ENCODE data around the gene CDC73. TPM values are rescaled to one million over a fixed set of nuclear protein-coding genes. Genes with fewer than 3 reads are reported as not detected.

The CDC73 gene
- total RNA-seq, 1 donor from 2014 or later: 47.0 TPM

DNA sequence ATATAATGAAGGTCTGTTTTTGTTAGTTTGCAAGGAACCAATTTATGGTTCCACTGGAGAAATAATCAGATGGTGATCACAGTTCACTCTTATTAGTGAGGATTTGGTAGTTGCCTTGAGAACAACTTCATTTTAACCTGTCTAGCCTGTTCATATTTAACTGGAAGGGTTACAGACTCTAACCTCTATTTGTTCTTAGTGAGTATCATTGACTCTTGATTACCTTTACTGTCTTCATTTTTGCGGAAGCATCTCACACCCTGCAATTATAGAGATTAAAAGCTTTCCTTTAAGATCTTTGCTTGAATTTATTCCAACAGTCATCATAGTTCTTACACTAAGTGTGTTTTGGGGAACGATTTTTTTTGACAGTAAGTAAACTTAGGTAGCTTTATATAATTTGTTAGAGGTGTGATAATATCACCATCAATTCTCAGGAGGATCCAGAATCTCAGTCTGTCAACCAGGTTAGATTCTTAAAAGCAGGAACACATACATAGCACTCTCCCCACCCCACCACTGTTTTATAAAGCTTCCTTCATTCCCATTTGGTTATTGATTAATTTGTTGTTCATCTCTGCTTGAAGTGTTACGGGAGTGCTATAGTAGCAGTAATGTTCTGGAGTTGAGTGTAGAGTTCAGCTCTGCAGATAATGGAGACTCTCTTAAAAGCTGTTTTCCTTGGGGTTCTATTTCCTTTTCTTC lies 34.4 kb downstream of the CDC73 start:
- peaks cover 31% of the 10 kb centered on the region for H3K36me3 Mint-ChIP-seq (ENCODE audit: low read depth)
- no peaks in the 10 kb centered on the region for H3K27me3 Mint-ChIP-seq (ENCODE audit: low read depth)
- intact Hi-C loops (cut with micrococcal nuclease): no loop called here
- no peak for DNase-seq (ENCODE audit: low spot score)
- H3K9me3 Mint-ChIP-seq: no peaks in the 10 kb centered on the region
- H3K27ac Mint-ChIP-seq: no peak overlapping the region
- H3K4me1 Mint-ChIP-seq (ENCODE audit: low read depth): peaks cover 4% of the 10 kb centered on the region
- H3K4me3 Mint-ChIP-seq (ENCODE audit: low read depth): no peak overlapping the region

DNA sequence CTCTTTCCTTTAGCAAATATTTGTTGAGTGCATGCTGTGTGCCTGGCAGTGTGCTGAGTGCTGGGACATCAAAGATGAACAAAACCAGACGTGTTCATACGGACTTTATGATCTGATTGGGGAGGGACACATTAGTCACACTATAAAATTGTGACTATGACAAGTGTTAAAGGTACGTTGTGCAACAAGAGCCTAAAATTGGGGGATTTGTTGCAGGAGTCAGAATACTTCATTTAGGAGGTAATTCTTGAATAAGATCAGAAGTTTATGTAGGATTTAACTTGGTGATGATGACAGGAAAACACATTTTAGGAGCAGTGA lies 35.0 kb downstream of the CDC73 start:
- no peak for DNase-seq (ENCODE audit: low spot score)
- H3K4me3 Mint-ChIP-seq (ENCODE audit: low read depth): no peak overlapping the region
- peaks cover 26% of the 10 kb centered on the region for H3K36me3 Mint-ChIP-seq (ENCODE audit: low read depth)
- H3K9me3 Mint-ChIP-seq: no peaks in the 10 kb centered on the region
- H3K27me3 Mint-ChIP-seq (ENCODE audit: low read depth): no peaks in the 10 kb centered on the region
- H3K27ac Mint-ChIP-seq: no peak overlapping the region
- peaks cover 4% of the 10 kb centered on the region for H3K4me1 Mint-ChIP-seq (ENCODE audit: low read depth)
- intact Hi-C loops (cut with micrococcal nuclease): no loop called here

DNA sequence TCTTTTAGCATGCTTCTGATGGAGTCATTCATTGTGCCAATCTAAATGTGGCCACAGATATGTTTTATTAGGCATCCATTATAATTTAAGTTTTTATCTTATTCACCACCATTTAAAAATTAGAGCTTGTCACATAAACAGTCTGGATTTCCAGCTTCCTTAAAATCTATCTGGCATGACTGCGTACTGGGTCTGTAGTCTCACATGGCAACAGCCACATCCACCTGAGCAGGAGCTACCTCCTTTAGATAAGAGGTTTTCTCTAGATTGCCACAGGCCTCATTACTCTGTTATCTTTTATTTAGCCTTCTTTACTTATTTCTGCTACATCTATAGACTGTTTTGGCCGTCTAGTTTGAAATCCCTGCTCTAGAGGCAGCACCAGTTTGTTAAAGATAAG lies 35.5 kb downstream of the CDC73 start:
- no peak for DNase-seq (ENCODE audit: low spot score)
- Mint-ChIP-seq H3K27ac (no peak overlapping the region), H3K9me3 (no peaks in the 10 kb centered on the region), H3K27me3 (ENCODE audit: low read depth) (no peaks in the 10 kb centered on the region), H3K4me1 (ENCODE audit: low read depth) (peaks cover 4% of the 10 kb centered on the region), H3K36me3 (ENCODE audit: low read depth) (peaks cover 23% of the 10 kb centered on the region), H3K4me3 (ENCODE audit: low read depth) (no peak overlapping the region)
- intact Hi-C loops (cut with micrococcal nuclease): no loop called here

DNA sequence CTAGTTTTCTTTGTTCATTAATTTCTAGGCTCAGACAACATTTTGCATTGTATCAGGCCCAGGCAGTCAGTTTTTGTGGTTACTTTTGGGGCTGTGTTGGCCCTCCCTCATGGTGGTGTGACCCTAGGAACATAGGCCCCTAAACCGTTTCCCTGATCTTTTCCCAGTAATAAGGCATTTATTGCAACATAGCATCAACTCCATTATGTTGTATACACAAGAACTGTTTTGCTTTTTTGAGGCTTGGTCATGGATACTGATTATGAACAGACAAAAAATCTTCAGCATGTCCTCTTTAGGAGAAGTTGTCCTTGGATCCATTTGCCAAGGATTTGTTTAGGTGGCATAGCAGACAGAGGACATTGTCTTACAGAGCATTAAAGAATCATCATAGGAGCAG lies 54.3 kb downstream of the CDC73 start:
- Mint-ChIP-seq H3K27me3 (ENCODE audit: low read depth) (no peaks in the 10 kb centered on the region), H3K9me3 (no peaks in the 10 kb centered on the region), H3K36me3 (ENCODE audit: low read depth) (peaks cover 20% of the 10 kb centered on the region), H3K27ac (no peak overlapping the region), H3K4me1 (ENCODE audit: low read depth) (peaks cover 12% of the 10 kb centered on the region), H3K4me3 (ENCODE audit: low read depth) (no peak overlapping the region)
- intact Hi-C loops (cut with micrococcal nuclease): no loop called here
- DNase-seq (ENCODE audit: low spot score): no peak

DNA sequence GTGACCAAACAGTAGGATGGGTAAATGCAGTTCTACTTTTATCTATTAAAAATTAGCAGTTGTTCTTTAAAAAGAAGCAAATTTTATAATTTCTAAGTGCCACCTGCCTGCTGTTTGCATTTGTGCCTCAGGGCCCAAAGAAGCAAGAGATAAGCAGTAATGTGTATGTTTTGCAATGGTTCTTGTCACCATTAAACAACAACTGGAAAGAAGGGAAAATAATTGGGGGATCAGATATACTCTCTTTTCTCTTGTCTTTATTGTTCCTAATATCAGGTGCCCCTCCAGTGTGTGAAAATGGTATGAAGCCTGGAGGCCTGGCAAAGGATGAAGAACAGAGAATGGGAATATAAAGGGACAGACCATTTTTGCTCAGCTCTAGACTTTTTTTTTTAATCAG lies 55.0 kb downstream of the CDC73 start:
- DNase-seq (ENCODE audit: low spot score): no peak
- Mint-ChIP-seq H3K27me3 (ENCODE audit: low read depth) (no peaks in the 10 kb centered on the region), H3K9me3 (no peaks in the 10 kb centered on the region), H3K4me1 (ENCODE audit: low read depth) (peaks cover 13% of the 10 kb centered on the region), H3K4me3 (ENCODE audit: low read depth) (no peak overlapping the region), H3K36me3 (ENCODE audit: low read depth) (peaks cover 17% of the 10 kb centered on the region), H3K27ac (no peak overlapping the region)
- intact Hi-C loops (cut with micrococcal nuclease): no loop called here

DNA sequence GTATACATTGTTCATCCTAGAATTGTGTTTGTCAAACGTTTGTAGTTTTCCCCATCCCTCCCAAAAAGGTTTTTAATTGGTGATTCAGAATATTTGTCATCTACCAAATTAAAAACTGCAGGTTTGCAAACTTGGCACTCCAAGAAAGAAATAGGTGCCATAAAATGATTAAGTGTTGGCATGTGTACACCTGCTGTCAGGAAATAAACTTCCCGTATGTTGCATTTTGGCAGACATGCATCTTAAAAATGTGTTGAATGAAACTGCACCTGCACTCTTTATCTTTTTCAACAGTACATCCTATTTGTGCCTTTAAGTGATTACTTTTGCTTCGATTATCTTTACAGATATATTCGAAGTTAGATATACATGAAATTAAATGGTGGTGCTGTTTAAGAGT lies 57.3 kb downstream of the CDC73 start:
- DNase-seq (ENCODE audit: low spot score): no peak
- Mint-ChIP-seq H3K36me3 (ENCODE audit: low read depth) (peaks cover 9% of the 10 kb centered on the region), H3K9me3 (no peaks in the 10 kb centered on the region), H3K4me3 (ENCODE audit: low read depth) (no peak overlapping the region), H3K27ac (no peak overlapping the region), H3K4me1 (ENCODE audit: low read depth) (peaks cover 16% of the 10 kb centered on the region), H3K27me3 (ENCODE audit: low read depth) (no peaks in the 10 kb centered on the region)
- intact Hi-C loops (cut with micrococcal nuclease): no loop called here

DNA sequence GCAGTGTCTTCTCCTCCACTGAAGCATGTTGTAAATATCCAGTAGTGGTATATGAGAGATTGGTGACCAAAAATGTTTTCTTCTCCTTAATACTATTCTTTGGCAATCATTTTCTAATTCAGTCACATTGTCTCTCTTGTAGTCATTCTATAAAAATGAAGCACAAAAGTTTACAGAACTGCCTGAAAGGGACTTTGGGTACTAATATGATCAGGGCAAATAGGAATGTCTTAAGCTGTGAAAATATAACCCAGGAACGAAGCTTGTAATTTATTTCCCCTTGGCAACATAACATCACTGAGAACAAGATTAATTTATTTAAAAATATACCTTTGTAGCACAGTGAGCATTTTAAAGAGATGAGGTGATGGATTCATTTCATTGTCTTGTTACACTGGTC lies 59.7 kb downstream of the CDC73 start:
- peaks cover 2% of the 10 kb centered on the region for H3K36me3 Mint-ChIP-seq (ENCODE audit: low read depth)
- H3K27me3 Mint-ChIP-seq (ENCODE audit: low read depth): no peaks in the 10 kb centered on the region
- peaks cover 23% of the 10 kb centered on the region for H3K4me1 Mint-ChIP-seq (ENCODE audit: low read depth)
- H3K4me3 Mint-ChIP-seq (ENCODE audit: low read depth): no peak overlapping the region
- H3K9me3 Mint-ChIP-seq: no peaks in the 10 kb centered on the region
- no peak overlapping the region for H3K27ac Mint-ChIP-seq
- DNase-seq (ENCODE audit: low spot score): no peak
- intact Hi-C loops (cut with micrococcal nuclease): no loop called here

DNA sequence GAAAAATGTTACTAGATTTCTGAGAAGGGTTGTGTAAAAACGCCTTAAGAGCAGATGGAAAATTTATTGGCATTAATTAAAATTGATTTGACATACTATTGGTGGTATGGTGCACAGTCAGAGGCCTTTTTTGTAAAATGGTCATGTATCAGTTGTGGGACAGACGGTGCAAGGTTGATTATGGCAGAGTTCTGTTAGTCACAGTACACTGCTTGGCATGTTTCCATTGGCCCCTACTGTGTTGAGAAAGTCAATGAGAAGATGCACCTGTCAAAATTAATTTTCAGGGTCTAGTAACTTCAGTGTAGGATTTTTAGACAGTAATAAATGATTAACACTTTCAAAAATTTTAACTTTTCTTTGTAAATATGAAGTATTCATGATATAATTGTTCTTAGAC lies 60.2 kb downstream of the CDC73 start:
- Mint-ChIP-seq H3K4me1 (ENCODE audit: low read depth) (peaks cover 27% of the 10 kb centered on the region), H3K4me3 (ENCODE audit: low read depth) (no peak overlapping the region), H3K27me3 (ENCODE audit: low read depth) (no peaks in the 10 kb centered on the region), H3K9me3 (no peaks in the 10 kb centered on the region), H3K36me3 (ENCODE audit: low read depth) (peaks cover 2% of the 10 kb centered on the region), H3K27ac (no peak overlapping the region)
- DNase-seq (ENCODE audit: low spot score): no peak
- intact Hi-C loops (cut with micrococcal nuclease): loop anchor here (2.0 kb wide), 2 partner anchors 227 to 1113 kb away; no protein-coding TSS in a partner anchor

DNA sequence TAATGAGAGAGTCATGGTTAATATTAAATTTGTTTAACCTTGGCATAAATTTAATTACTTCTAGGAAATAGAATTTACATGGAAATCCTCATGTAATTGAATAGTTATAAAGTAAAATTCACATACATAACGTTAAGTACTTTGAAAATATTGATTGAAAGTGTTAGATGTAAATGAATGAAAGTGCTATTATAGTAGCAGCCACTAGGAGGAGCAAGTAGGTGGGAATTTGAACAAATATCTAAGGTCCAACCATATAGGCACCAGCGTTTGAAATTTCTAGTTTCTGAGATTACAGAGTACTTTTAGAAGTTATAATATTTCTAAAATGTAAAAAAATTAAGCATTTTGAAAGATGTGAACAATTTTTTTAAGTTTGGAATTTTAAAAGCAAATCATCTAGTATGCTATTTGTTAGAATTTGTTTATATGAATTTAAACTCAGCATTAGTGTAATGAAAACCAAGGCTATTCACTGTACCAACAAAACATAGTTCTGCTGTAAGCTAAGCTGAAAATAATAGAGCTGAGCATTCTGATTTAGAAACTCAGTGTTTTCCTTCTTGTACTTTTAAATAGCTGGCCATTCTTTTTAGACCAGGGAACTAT lies 61.3 kb downstream of the CDC73 start:
- Mint-ChIP-seq H3K27me3 (ENCODE audit: low read depth) (no peaks in the 10 kb centered on the region), H3K9me3 (no peaks in the 10 kb centered on the region), H3K27ac (no peak overlapping the region), H3K4me1 (ENCODE audit: low read depth) (peaks cover 25% of the 10 kb centered on the region), H3K4me3 (ENCODE audit: low read depth) (no peak overlapping the region), H3K36me3 (ENCODE audit: low read depth) (no peaks in the 10 kb centered on the region)
- DNase-seq (ENCODE audit: low spot score): no peak
- intact Hi-C loops (cut with micrococcal nuclease): loop anchor here (2.0 kb wide), 2 partner anchors 226 to 1112 kb away; no protein-coding TSS in a partner anchor

DNA sequence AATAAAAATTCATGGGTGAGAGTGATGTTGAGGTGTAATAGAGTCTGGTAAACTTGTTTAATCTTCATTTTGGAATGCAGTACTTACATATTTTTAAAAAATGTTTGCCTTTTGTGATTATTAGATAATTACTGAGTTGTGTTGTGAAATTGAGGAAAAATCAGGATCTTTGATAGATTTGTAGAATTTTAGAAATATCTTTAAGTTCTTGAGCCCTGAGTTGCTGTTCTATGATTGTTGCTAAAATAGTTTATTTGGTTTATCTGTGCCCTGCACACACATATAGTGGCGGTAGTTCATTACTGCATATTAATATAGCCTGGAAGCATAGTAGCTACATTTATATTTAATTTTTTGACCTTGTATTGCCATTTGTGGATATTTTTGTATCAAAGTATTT lies 62.9 kb downstream of the CDC73 start:
- H3K4me1 Mint-ChIP-seq (ENCODE audit: low read depth): peaks cover 22% of the 10 kb centered on the region
- no peak overlapping the region for H3K27ac Mint-ChIP-seq
- no peak for DNase-seq (ENCODE audit: low spot score)
- intact Hi-C loops (cut with micrococcal nuclease): no loop called here
- H3K4me3 Mint-ChIP-seq (ENCODE audit: low read depth): no peak overlapping the region
- H3K36me3 Mint-ChIP-seq (ENCODE audit: low read depth): no peaks in the 10 kb centered on the region
- no peaks in the 10 kb centered on the region for H3K27me3 Mint-ChIP-seq (ENCODE audit: low read depth)
- no peaks in the 10 kb centered on the region for H3K9me3 Mint-ChIP-seq

DNA sequence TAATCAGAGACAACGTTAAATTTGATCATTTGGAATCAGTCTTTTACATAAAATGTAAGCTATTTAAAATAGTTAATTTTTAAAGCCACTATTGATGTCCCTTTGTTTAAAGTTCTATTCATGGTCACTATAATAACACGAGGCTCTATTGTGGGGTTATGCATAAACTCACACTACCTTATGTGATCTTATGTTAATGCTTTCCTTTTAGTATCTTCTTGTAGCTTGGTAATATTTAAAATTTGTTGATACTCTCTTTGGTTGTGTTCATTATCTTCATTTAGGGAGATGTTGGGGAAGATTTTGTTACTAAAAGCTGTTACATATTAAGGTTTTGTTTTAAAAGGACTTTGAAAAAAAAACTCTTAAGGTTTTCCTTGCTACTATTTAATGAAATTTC lies 63.4 kb downstream of the CDC73 start:
- intact Hi-C loops (cut with micrococcal nuclease): no loop called here
- no peaks in the 10 kb centered on the region for H3K27me3 Mint-ChIP-seq (ENCODE audit: low read depth)
- no peak for DNase-seq (ENCODE audit: low spot score)
- no peaks in the 10 kb centered on the region for H3K36me3 Mint-ChIP-seq (ENCODE audit: low read depth)
- H3K9me3 Mint-ChIP-seq: no peaks in the 10 kb centered on the region
- no peak overlapping the region for H3K27ac Mint-ChIP-seq
- peak overlapping the region; percentile 3 for H3K4me3 Mint-ChIP-seq (ENCODE audit: low read depth)
- H3K4me1 Mint-ChIP-seq (ENCODE audit: low read depth): peaks cover 22% of the 10 kb centered on the region

DNA sequence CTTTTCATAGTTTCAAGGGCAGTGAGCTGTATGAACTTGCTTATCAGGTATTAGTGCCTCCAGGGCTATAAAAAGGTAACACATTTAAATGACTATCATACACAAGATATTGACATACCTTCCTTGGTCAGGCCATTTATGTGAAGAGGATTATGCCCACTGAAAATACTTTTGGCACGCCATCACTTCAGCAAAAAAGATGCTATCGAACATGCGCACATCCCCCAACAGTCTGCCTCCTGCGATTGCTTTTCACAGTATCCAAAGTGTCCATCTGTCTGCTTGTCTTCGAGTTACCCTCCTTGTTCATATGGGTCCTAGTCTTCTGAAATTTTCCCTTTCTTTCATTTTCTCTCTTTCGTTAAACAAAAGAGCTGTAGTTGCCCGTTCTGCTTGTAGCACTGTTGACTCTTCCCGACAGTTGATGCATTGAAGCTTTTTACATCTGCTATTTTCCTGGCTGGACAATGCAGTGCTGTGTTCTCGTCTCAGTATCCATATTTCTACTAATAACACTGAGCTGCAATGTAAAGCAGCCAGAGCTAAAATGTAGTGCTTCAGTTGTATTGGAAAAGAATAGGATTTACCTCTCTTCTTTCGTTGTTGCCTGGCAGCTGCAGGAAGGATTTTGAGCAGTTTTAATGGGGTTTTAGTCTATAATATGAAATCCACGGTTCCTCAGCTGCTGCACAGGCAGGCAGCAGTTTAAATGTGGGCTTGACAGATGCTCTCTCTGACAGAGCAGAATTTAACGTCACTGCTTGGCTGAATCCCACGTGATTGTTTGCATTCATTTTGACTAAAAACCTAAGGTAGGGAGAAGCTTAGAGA lies 64.3 kb downstream of the CDC73 start, which contains the start of gene B3GALT2:
TSS of gene B3GALT2 (minus strand) at position 713 of the 831 bp plus-strand sequence. CDS start 5,051 bp downstream, outside the sequence.
- Mint-ChIP-seq H3K9me3 (no peaks in the 10 kb centered on the region), H3K36me3 (ENCODE audit: low read depth) (peaks cover 6% of the 10 kb centered on the region), H3K4me1 (ENCODE audit: low read depth) (peaks cover 22% of the 10 kb centered on the region), H3K27me3 (ENCODE audit: low read depth) (no peaks in the 10 kb centered on the region), H3K4me3 (ENCODE audit: low read depth) (peak within 1 kb of the TSS; percentile 41), H3K27ac (no peak within 1 kb of the TSS)
- no peak for DNase-seq (ENCODE audit: low spot score)
- intact Hi-C loops (cut with micrococcal nuclease): no loop called here

DNA sequence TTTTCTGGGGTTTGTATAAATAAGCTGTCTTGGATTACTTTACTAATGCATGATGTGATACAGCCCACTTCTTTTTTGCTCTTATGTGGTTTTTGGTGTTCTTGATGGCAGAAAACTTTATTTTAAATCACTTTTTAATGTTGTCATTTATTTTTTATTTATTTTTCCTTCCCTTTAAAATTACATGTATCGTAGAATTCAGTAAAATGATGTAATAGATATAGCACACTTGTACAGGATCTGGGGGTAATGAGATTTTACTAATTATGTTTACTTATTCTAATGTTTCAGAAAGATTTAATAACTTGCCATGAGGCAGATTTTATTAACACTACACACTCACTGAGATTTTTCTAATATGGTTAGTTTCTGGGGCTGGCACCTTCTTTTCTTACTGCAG lies 65.3 kb downstream of the CDC73 start:
- Mint-ChIP-seq H3K4me3 (ENCODE audit: low read depth) (no peak overlapping the region), H3K36me3 (ENCODE audit: low read depth) (peaks cover 11% of the 10 kb centered on the region)
- intact Hi-C loops (cut with micrococcal nuclease): no loop called here

More for the DNA sequence above, 65.3 kb downstream of the CDC73 start:
- no peaks in the 10 kb centered on the region for H3K27me3 Mint-ChIP-seq (ENCODE audit: low read depth)
- H3K27ac Mint-ChIP-seq: no peak overlapping the region
- DNase-seq (ENCODE audit: low spot score): no peak
- H3K9me3 Mint-ChIP-seq: no peaks in the 10 kb centered on the region
- H3K4me1 Mint-ChIP-seq (ENCODE audit: low read depth): peaks cover 20% of the 10 kb centered on the region

Data from activated T-helper 2 cell treated with anti-CD3 and anti-CD28 coated beads, Interferon-gamma antibody, Interleukin-2, Interleukin-4, amounts not matched to agents 10 μg/mL and 5 μg/mL and 100 μg/mL, durations not matched to agents 14 hours and 24 hours and 36 hours (primary cell).